GM20431 (cell line): Measurements from ENCODE around the gene C10orf67.
"Not testable (repeated sequence)": the region's sequence is repeated elsewhere in the genome, so short reads cannot be mapped to it uniquely, and the experiment has no call there.

Experiments used
- in situ Hi-C: fragments of 300-500 bp; cut with MseI, MboI; formaldehyde crosslinking; loops from one replicate; pipeline ENCODE4 v1.15.0; 2020; ENCODE audit warnings: low sequenced_read_pairs; ENCODE audit not compliant: unreplicated experiment

C10orf67 gene

DNA sequence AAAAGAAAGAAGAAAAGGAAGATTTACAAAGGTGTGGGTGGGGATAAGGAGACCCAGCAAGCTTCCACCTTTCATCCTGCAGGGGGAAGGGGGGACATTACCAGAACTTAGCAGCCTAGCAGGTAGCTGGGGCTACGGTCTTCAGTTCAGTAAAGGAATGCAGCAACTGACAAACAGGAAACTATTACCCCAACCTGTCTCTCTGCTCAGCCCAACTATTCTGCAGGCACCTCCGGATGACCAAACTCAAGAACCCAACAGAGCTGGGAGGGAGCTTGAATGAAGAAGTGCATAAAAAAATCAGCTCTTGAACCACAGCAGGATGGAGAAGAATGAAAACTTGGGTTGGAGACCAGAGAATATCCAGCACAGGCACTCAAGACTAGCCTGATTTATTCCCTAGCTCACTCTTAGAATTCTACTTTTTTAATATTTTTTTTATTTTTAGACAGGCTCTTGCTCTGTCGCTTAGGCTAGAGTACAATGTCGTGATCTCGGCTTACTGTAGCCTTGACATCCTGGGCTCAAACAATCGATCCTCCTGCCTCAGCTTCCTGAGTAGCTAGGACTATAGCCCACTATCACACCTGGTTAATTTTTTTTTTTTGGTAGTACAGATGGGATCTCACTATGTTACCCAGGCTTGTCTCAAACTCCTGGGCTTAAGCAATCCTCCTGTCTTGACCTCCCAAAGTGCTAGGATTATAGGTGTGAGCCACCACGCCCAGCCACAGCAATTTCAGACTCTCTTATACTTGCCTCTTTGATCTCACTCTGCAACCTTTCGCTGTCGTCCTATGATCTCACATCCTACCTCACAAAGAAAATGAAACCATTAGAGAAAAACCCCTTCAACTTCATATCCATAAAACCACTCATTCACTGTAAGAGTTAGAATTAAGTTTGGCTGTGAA lies 18.5 kb upstream of the C10orf67 start:
- in situ Hi-C loops: no loop called here

DNA sequence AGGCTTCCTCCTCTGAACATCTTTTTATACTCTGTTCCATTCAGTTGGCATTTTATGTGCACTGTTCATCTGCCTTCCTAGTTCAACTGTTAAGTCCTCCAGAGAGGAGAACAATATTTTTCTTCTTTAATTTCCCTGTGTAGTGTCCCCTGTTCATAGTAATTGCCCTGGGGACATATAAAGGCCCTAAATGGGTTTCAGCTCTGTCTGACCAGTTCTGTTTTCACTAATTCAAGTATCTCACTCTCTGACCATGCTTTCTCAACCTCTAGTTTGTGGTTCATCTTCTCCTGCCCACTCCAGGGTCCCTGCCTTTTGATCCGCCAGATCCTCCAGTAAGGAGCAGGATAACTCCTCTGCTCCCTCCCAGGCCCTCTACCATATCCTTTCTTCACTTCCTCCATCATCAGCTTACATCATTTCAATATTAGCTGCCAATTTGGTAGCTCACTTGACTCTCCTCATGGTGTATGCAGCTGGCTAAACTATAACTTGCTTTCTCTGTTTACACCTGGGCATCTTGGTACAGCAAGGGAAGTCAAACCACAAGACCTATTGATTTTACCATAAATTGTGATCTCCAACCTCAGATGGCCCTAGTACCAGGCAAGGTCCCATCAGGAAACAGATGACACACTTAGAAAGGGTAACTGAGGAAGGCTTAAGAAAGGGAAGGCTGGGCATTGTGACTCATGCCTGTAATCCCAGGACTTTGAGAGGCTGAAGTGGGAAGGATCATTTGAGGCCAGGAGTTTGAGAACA lies 17.7 kb upstream of the C10orf67 start:
- in situ Hi-C loops: no loop called here

DNA sequence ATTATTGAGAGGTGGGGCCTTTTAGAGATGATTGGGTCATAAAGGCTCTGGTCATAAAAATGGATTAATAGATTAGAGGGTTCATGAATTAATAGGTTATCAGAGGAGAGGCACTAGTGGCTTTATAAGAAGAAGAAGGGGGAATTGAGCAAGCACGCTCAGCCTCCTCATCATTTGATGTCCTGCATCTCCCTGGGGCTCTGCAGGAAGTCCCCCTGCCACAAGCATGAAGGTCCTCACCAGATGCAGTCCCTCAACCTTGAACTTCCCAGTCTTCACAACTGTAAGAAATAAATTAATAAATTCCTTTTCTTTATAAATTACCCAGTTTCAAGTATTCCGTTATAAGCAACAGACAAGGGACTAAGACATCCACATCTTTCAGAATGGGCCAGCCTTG lies 17.1 kb upstream of the C10orf67 start:
- in situ Hi-C loops: no loop called here

DNA sequence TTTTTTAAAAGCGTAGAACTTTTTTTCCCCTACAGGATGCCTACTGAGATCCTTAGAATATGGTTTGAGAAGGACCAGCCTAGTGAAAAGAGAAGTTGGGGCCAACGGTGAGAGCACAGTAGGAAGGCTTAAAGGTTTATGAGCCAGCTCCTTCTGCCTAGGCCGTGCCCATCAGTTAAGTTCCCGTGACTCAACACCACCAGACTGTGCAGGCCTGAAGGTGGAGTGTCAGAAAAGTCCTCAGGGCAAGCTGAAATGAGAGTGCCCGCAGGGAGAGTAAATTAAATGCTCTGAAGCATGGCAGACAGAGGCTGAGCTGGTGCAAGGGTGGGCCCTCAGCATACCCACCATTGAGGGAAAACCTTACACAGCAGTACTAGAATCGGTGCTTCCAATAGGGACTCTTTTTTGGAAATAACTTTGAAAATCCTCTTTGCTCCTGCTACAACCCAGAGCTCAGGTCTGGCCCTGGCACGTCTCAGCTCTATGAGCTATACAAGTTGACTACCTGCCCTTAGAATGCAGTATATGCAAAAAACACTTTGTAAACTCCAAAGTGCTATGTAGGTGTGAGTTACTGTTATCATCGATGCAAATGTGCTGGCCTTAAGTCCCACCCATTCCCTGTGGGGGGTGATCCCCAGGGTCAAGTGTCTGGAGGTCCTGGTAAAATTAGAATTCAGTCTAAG lies 15.2 kb upstream of the C10orf67 start:
- in situ Hi-C loops: no loop called here

DNA sequence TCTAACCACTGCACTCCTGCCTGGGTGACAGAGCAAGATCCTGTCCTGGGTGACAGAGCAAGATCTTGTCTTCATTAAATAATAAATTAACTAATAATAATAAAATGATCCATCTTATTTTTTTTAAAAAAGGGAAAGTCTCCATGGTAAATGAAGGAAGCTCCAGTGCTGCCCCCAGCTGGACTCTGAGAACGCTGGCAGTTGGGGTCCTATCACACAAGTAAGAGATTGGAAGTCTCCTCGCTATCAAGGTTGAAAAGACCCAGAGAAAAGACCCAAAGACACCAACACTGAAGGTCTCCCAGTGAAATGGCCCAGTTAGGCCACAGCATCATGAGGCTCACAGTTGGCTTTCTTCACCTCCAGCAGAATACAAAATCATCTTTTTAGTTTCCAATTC lies 13.8 kb upstream of the C10orf67 start:
- in situ Hi-C loops: no loop called here

DNA sequence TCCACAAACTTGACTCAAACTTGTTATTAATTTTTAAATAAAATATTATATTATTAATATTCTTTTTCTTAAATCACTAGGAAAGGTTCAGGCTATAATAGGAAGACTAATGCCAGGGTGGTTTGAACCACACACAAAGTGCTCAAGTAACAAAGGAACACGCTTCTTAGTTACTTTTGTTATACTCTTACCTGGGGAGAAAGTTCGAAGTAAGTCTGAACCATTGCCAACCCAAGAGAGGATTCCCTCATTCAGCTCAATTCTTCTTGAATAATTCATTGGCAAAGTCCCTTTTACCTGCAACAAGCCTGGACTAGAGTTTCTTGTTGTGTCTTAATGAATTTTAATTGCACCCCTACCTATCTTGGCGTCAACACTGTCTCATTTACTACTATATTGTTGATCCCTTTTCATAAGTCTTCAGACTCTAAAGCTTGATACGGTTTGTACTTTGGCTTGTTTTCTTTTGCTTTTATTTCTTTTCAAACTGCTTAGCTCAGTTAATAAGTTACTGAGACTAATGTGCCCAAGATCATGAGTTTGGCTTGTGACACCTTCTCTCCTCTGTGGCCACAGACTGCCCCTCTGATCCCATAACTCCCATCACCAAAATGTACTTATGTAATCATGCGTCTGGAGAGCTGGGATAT lies 10.2 kb upstream of the C10orf67 start:
- in situ Hi-C loops: no loop called here

DNA sequence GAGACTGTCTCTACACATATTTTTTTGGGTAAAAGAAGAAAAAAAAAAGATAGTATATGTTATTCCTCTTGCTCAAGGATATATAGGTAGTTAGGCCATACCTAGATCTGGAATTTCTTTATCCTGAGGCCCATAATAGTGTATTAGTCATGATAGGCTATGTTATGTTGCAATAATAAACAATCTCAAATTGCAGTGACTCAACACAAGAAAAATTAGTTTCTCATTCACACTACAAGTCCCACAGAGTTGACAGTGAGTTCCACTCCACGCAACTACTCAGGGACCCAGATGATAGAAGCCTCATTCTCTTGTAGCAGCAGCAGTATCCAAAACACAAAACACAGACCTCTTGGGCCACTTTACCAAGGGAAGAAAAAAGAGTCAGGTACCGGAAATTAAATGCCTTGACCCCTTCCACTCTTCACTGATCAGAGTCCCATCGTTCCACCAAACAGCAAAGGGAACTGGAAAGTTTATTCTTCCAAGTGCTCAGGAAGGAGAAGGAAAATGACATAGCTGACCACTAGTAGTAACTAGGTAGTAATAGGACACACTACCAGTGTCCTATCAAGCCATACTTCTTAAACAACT lies 7.4 kb upstream of the C10orf67 start:
- in situ Hi-C loops: no loop called here

DNA sequence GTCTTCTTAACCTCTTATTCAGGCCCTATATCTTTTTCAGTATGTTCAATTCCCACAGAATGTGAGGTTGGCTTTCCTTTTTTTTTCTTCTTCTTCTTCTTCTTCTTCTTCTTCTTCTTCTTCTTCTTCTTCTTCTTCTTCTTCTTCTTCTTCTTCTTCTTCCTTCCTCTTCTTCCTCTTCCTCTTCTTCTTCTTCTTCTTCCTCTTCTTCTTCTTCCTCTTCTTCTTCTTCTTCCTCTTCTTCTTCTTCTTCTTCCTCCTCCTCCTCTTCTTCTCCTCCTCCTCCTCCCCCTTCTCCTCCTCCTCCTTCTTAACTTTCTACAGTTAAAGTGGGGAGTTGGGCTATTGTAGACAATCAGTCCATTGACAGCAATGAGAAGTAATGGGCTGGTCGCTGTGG lies 6.1 kb upstream of the C10orf67 start:
- in situ Hi-C loops: not testable (repeated sequence)

DNA sequence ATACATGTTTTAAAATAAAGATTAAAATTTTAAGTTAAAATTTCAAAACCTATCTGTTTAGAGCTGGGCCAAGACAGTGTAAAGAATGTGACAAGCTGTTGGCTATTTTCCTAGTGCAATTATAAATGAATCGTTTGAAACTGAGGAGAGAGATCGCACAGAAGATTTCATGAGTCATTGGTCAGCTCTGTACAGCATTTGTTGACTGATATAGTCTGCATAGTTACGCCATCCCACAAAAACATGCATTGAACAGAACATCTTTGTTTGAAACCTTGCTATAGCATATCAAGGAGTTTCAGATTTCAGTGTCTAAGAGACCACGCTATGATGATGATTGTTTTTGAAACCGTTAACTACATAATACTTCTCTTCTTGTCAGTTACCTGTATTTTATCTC lies 1.3 kb upstream of the C10orf67 start:
- in situ Hi-C loops: no loop called here

DNA sequence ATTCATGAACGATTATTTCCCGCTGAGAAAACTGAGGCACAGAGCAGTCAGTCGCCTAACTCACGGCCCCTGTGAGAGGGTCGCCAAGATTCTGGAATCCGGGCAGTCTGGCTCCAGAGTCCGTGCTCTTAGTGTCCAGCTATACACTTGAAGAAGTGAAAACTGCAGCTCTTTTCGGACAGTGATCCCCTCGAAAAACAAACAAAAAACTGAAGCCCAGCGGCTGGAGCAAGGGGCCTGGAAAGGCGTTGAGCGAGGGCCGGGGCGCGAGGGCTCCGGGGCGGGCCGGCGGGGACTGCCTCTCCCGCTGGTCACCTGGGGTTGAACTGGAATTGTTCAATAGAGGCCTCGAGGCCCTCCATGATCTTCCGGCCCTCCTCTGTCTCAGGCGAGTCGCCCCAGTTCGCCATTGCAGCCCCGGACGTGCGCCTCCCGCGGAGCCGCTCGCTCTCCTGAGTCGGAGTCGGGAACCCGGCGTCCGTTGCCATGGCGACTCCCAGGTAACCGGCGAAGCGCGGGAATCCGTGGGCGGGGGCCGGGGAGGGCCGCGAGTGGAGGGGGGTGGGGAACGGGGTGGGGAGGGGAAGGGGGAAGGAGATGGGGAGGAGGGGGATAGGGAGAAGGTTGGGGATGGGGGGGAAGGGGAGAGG lies 881 bp downstream of the C10orf67 start:
- in situ Hi-C loops: no loop called here

DNA sequence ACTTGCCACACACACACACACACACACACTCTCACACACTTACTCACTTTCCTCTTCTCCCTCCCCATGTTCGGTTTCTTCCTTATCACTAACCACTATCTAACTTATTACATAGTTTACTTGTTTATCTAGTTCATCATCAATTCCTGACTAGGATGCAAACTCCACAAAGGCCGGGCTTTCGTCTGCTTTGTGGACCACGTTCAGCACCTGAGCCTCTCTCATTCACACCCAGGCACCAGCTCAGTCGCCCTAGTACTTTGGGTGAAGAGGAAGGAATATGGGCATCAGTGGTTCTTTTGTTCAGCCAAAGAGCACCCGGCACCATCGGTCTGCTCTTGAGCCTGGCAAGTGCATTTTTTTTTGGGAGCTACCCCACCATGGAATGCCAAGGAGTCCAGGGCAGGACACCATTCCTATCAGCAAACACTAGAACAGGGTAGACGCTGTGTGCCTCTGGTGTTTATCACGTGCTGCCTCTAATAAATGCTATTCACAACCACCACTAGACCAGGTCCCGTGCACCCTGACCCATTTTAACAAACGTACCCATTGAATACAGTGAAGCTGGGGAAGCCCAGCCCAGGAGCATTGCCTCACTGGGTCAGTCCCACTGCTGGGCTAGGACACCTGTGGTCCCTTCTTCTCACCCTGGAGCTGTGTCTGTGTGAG lies 2.2 kb downstream of the C10orf67 start:
- in situ Hi-C loops: no loop called here

DNA sequence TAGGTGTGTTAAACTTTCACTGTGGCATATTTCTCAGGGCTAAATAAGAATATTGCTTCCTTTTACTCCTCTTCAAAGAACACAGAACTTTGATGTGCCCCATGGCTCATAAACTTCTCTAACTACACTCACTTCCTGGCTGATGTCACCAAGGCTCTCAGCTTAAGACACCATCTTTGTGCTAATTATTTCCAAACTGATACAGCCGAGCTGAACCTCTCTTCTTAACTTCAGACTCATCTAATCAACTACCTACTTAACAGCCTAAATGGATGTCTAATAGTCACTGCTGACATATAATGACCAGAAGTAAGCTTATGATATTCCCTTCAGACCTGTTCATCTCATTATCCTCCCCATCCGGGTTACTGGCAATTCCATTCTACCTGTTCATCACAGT lies 3.6 kb downstream of the C10orf67 start:
- in situ Hi-C loops: no loop called here

DNA sequence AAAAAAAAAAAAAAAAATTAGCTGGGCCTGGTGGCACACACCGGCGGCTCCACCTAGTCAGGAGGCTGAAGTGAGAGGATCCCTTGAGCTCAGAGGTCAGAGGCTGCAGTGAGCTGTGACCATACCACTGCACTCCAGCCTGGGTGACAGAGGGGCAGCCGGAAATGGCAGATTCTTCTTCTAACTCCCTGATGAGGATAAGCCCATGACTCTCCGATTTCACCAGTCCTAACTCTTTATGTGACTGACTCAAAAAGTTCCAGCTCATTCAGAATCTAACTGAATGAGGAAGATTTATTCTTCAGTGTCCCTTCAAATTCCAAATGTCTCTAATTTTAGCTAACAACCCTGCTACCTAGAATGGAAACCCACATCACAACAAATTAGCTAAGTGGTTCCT lies 4.2 kb downstream of the C10orf67 start:
- in situ Hi-C loops: no loop called here

DNA sequence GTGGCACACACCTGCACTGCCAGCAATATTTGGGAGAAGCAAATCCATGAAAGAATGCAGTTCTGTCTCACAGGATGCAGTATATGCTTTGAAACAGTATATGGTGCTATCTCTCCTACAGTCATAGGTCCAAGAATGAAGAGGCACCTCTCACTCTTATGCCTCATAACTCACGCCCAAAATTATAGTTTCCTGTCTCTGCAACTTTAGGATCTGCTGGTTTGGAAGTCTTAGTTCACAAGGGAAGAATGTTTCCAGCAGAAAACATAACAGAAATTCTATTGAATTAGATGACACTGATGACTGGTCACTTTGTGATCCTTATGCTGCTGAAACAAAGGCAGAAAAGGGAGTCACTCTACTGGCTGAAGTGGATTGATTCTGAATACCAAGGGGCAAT lies 5.7 kb downstream of the C10orf67 start:
- in situ Hi-C loops: no loop called here

DNA sequence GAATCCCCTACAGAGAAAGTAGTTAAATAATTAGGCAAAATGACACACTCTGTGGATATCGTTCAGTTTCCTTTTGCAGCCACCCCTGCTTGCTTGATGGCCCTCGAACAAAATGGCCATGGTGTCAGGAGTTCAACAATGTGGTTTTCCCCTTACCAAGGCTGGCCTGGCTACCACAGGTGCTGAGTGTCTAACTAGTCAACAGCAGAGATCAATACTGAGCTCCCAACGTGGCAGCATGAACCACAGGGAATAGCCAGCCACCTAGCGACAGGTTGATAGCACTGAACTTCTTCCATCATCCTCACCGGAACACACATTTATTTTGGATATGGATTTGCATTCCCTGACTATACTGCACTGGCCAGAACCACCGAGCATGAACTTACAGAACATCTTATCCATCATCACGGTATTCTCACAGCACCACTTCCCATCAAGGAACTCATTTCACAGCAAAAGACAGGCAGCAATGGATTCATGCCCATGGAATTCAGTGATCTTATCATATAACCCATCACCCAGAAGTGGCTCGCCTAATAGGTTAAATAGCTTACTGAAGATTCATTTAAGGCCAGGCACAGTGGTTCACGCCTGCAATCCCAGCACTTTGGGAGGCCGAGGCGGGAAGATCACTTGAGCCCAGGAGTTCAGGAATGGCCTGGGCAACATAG lies 6.3 kb downstream of the C10orf67 start:
- in situ Hi-C loops: no loop called here

DNA sequence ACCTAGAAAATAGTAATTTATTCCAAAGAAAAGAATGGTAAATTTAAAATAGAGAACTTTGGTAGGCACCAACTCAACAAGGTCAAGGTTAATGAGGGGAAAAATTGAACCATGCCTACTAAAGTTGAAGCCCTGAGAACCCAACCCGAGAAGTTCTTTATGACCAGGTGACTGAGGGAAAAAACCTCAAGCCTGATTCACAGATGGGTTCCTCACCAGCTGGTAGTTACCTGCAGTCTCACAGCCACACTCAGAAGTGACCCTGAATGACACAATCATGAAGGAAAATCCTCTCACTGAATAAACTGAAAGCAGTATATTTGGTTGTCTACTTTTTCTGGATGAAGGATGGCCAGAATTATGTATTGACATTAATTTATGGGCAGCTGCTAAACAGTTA lies 7.0 kb downstream of the C10orf67 start:
- in situ Hi-C loops: no loop called here

DNA sequence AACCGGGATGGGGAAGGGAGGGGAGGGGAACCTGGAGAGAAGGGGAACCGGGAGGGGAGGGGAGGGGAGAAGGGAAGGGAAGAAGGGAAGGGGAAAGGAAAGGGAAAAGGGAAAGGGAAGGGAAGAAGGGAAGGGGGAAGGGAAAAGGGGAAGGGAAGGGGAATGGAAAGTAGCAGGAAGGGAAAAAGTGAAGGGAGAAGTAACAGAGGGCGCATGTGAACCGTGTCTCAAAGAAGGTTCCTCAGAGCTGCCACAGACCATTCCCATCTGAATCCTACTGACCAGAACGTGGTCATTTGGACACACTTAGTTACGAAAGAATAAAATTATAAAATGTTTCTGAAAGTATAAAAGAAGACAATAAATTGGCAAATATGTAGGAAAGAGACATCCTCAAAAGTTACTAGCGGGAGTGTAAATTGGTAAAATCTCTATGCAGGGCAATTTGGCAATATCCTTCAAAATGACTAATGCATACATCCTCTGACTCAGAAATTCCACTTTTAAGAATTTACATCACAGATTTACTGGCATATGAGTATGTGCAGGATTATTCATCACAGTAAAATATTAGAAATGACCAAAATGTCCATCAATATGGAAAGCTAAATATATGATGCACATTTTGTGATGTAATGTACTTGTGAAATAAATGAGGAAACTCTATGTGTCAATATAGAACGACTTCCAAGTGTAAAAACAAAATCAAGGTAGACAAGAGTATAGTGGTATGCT lies 12.9 kb downstream of the C10orf67 start:
- in situ Hi-C loops: no loop called here

DNA sequence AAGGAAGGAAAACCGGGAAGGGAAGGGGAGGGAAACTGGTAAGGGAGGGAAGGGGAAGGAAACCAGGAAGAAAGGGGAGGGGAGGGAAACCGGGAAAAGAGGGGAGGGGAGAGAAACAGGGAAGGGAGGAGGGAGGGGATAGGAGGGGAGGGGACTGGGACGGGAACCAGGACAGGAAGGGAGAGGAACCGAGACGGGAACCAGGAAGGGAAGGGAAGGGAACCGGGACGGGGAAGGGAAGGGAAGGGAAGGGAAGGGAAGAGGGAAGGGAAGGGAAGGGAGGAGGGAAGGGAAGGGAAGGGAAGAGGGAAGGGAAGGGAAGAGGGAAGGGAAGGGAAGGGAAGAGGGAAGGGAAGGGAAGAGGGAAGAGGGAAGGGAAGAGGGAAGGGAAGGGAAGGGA lies 13.6 kb downstream of the C10orf67 start:
- in situ Hi-C loops: no loop called here
